ENCODE measurements around the gene PDE9A. TPM values are rescaled to one million over a fixed set of nuclear protein-coding genes. Genes with fewer than 3 reads are reported as not detected.

Gene PDE9A
- total RNA-seq, 4 donors from 2014 or later = 92.4 to 478 (median 444) TPM

DNA sequence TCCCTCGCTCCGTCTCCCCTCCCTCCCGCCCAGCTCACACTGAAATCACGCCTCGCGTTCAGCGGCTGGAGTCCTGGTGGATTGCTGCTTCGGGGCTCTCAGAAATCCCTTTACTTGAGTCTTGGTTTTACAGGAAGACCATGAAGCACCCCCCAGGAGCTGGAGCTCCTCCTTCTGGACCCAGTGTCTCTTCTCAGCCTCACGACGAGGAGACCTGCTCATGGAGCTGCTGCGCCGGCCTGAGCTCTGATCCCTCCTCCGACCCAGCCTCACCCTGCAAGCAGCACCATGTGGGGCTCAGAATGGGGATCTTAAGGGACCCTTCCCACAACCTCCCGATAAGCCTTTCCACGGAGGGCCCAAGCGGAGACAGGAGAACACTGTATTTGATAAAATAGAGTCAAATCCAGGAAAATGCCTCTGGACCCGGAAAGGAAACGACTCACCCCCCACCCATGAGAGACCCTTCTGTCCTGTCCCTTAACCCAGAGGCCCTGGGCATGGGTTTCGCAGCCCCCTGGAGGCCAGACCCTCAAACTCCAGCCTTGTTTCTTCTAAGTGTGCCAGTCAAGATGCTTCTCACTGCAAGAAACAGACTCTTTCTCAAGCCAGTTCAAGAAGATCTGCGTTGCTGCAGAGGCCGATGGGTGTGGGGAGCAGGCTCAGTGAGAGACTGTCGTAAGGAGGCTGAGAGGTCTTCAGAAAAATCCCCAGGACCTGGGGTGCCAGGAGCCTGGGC is 26.1 kb downstream of the PDE9A start:
- no peak overlapping the region for H3K4me3 ChIP-seq
- peaks cover 0 to 3% (median 0%) of the 10 kb centered on the region in 3 donors for H3K36me3 ChIP-seq
- TF ChIP-seq, protein P1, sequence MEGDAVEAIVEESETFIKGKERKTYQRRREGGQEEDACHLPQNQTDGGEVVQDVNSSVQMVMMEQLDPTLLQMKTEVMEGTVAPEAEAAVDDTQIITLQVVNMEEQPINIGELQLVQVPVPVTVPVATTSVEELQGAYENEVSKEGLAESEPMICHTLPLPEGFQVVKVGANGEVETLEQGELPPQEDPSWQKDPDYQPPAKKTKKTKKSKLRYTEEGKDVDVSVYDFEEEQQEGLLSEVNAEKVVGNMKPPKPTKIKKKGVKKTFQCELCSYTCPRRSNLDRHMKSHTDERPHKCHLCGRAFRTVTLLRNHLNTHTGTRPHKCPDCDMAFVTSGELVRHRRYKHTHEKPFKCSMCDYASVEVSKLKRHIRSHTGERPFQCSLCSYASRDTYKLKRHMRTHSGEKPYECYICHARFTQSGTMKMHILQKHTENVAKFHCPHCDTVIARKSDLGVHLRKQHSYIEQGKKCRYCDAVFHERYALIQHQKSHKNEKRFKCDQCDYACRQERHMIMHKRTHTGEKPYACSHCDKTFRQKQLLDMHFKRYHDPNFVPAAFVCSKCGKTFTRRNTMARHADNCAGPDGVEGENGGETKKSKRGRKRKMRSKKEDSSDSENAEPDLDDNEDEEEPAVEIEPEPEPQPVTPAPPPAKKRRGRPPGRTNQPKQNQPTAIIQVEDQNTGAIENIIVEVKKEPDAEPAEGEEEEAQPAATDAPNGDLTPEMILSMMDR (IDR thresholded peaks at IDR 0.05) = no peak
- H3K4me1 ChIP-seq = peaks cover 0 to 8% (median 0%) of the 10 kb centered on the region in 4 donors
- no peaks in the 10 kb centered on the region for H3K9me3 ChIP-seq
- DNase-seq = no peak
- H3K27me3 ChIP-seq = no peaks in the 10 kb centered on the region
- no peak overlapping the region for H3K27ac ChIP-seq

DNA sequence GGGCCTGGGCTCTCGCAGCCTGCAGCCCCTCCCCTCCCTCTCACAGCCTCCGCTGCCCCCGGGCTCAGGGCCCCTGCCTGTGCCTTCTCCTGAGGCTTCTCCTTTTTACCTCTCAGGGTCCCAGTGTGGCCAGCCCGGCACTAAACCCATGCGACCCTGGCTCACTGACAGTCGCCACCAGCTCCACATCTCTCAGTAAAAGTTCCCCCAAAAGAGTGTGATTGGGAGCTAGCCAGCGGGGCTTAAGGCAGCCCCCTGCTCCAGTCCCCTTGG is 26.6 kb downstream of the PDE9A start:
- Histone ChIP-seq H3K36me3 (peaks cover 0 to 3% (median 0%) of the 10 kb centered on the region in 3 donors), H3K4me3 (no peak overlapping the region), H3K27ac (no peak overlapping the region), H3K4me1 (peaks cover 0 to 8% (median 0%) of the 10 kb centered on the region in 4 donors), H3K9me3 (no peaks in the 10 kb centered on the region), H3K27me3 (no peaks in the 10 kb centered on the region)
- DNase-seq = no peak
- TF ChIP-seq POLR2A (IDR thresholded peaks at IDR 0.05) = no peak
- TF ChIP-seq, protein P1 (IDR thresholded peaks at IDR 0.05) = no peak

DNA sequence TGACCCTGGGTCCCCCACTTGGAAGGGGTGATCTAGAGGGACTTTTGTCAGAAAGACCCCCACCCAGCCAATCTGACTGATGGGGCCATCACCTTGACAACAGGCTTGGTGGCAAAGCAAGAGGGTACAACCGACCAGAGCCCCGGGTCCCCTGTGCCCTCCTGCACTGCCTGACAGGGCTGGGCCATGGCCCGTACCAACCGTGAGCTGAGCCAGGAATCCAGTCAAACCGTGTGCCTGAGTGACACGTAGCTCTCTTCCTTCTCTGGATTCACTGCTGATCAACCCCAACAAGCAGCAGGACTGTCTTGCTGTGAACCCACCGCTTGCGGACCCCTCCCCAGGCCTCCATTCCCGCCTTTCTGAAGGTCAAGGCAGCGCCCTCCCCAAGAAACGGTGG is 27.0 kb downstream of the PDE9A start:
- no peaks in the 10 kb centered on the region for H3K9me3 ChIP-seq
- H3K27me3 ChIP-seq = no peaks in the 10 kb centered on the region
- peaks cover 0 to 3% (median 0%) of the 10 kb centered on the region in 3 donors for H3K36me3 ChIP-seq
- H3K4me1 ChIP-seq = peaks cover 0 to 8% (median 0%) of the 10 kb centered on the region in 4 donors
- no peak overlapping the region for H3K4me3 ChIP-seq
- H3K27ac ChIP-seq = no peak overlapping the region
- TF ChIP-seq, protein P1 (IDR thresholded peaks at IDR 0.05) = no peak
- no peak for TF ChIP-seq POLR2A (IDR thresholded peaks at IDR 0.05)
- no peak for DNase-seq

DNA sequence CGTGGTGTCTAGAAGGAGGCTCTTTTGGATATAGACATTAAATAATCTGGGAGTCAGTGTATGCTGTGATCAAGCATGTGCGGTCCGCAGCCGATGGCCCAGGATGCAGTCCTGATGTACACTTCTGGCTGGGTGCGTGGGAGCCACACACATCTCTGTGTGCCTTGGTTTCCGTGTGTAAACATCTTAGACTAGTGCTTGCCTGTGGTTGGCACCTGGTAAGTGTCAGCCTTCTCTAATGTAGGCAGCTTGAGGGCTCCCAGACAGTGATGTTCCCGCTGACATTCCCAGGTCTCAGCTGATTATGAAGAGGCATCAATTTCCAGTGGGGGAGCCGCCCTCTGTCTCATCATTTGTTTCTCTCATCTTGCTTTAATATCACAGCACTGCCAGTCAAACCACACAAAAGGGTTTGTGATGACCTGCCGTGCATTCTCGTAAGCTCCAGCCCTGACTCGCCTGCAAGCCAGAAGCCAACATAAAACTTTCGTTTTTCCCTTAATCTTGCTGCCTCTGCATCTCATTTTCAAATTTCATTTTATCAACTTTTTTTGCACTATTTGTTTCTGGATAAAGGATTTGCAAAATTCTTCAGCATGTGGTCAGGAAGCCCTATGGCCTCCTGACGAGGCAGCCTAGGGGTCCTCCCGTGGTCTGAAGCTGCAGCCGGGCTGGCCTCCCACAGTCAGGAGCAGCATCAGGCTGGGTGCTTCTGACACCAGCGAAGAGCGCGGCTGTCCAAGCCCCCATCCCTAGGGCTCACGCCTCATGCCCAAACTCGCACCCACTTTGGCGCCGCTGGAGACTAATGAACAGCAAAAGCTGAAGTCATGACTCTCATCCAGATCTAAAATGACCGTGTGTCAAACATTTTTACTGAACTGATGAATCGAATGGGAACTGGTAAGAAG is 28.1 kb downstream of the PDE9A start:
- Histone ChIP-seq H3K9me3 (no peaks in the 10 kb centered on the region), H3K27ac (no peak overlapping the region), H3K27me3 (no peaks in the 10 kb centered on the region), H3K4me3 (no peak overlapping the region), H3K36me3 (peaks cover 0 to 12% (median 0%) of the 10 kb centered on the region in 3 donors), H3K4me1 (peaks cover 0 to 8% (median 0%) of the 10 kb centered on the region in 4 donors)
- TF ChIP-seq, protein P1 (IDR thresholded peaks at IDR 0.05) = no peak
- TF ChIP-seq POLR2A (IDR thresholded peaks at IDR 0.05) = no peak
- DNase-seq = no peak

DNA sequence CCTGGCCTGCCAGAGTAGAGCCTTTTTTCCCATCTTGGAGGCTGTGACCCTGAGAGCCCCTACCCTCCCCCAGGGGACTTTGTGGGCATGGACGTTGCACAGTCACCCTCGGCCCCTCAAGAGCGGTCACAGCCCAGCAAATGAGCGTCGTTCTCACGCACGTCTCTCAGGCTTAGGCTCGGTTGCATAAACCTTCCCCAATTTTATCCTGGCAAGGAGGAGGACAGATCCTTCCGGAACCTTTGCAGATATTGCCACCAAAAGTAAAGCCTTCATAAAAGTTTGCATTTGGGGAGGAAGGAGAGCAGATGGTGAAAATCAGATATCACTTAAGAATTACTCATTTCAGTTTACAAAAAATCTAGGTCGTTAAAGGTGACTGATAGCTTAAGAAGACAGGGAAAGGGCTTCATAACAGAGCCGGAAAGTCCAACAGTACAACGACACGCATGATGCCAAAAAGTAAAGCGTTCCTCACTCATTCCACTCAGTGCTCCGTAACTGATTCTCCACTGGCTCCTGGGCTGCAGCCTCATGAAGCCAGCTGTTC is 29.3 kb downstream of the PDE9A start:
- DNase-seq = no peak
- Histone ChIP-seq H3K4me3 (no peak overlapping the region), H3K27me3 (no peaks in the 10 kb centered on the region), H3K4me1 (peaks cover 0 to 5% (median 0%) of the 10 kb centered on the region in 4 donors), H3K27ac (no peak overlapping the region), H3K9me3 (no peaks in the 10 kb centered on the region), H3K36me3 (peaks cover 0 to 19% (median 0%) of the 10 kb centered on the region in 3 donors)
- TF ChIP-seq, protein P1 (IDR thresholded peaks at IDR 0.05) = no peak
